Left lung (tissue), 10 donors: ENCODE data around the gene PNPLA7. TPM values are rescaled to one million over a fixed set of nuclear protein-coding genes. Genes with fewer than 3 reads are reported as not detected.

Source experiments
- ATAC-seq: fragments of 200-7000 bp; cut with Tn5 transposase; one replicate; pipeline ENCODE4 v1.9.1; 2020; ENCODE audit warnings: moderate library complexity
- DNase-seq, 4 donors: peaks; one replicate each; pipeline ENCODE4 v3.0.0-alpha.2; 2013 to 2020
- H3K27ac ChIP-seq, 2 donors: fragments of 200-600 bp; sonication (generic) in 1 of 2; one replicate each; pipeline versions ENCODE4 v1.5.0 to v1.8.0; 2020 to 2021
- H3K27me3 ChIP-seq, 2 donors: fragments of 200-600 bp; sonication (generic) in 1 of 2; one replicate each; pipeline versions ENCODE4 v1.5.0 to v1.8.0; 2020 to 2021
- H3K36me3 ChIP-seq, 2 donors: fragments of 200-600 bp; sonication (generic) in 1 of 2; one replicate each; pipeline versions ENCODE4 v1.5.0 to v1.8.0; 2020 to 2021
- H3K4me1 ChIP-seq, 2 donors: fragments of 200-600 bp; one replicate each; pipeline ENCODE4 v1.8.0; 2021
- H3K4me3 ChIP-seq, 2 donors: fragments of 200-600 bp; sonication (generic) in 1 of 2; one replicate each; pipeline versions ENCODE4 v1.5.0 to v1.8.0; 2020 to 2021; ENCODE audit warnings: mild to moderate bottlenecking in 1 of 2
- H3K9me3 ChIP-seq, 2 donors: fragments of 200-600 bp; sonication (generic) in 1 of 2; one replicate each; pipeline versions ENCODE4 v1.5.0 to v1.8.0; 2020 to 2021
- intact Hi-C, 2 donors: fragments of 100-400 bp; cut with DNase I; formaldehyde crosslinking; loops; one replicate each; pipeline versions ENCODE4 v1.11.2 to v1.14.2; 2022
- polyA plus RNA-seq, 6 donors: library from polyadenylated mRNA; unstranded; fragments of 120-200 nt; gene quantifications; one replicate each; pipeline ENCODE4 v1.2.1, GENCODE V29; 2013; ENCODE audit not compliant: insufficient read length in 6 of 6
- total RNA-seq, 2 donors: library from RNA; stranded (reverse); fragmentation: NEBNext Ultra II Directional; extraction: Animal tissue kit (Norgen Biotek cat#: 25700); gene quantifications; one replicate each; pipeline ENCODE4 v1.2.1, GENCODE V29; 2021
- TF ChIP-seq, protein P1 (sequence below), 2 donors: fragments of 200-600 bp; sonication (generic) in 1 of 2; IDR thresholded peaks; one replicate each; pipeline versions ENCODE4 v1.5.0 to v1.8.0; 2021; ENCODE audit warnings: antibody characterized with exemption in 2 of 2
- donor health status: DM: no; HTN: yes; CAD: no.
- donor health status: DM: no; HTN: no; CAD: no.

PNPLA7 gene
- total and polyA plus RNA-seq, 8 donors, result 2.9 to 8.9 (median 4.9) TPM

DNA sequence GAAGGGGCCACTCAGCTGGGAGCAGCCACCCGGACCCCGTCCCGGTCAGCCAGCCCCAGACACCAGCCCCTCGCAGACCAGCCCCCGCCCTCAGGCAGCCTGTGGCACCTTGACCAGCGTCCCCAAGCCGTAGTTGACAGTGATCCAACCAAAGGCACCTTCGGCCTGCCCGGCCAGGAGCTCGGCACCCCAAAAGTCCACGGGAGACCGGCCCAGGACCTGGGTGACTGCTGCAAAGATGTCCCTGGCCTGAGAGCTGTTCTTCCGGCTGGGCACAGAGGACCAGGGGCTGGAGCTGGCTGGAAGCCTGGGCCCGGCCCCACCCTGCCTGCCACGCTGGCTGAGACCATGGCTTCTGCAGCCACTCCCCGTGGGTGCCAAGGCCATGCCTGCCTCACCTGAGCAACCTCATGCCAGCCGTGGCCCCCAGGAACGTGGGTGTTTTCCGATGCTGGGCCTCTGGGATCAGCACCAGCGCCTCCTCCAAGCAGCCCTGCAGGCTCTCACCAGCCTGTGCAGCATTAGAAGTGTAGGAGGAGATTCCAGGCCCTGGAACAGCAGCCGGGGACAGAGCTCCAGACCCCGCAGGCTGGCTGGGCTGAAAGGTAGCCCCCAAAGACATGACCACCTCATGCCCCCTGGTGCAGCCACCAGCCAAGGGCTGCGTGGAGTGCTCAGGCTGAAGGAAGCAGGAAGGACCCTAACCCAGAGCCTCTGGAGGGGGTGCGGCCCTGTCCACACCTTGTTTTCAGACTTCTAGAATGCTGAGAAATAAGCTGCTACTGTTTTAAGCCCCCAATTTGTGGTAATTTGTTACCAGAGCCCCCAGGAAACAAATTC is 113.2 kb downstream of the PNPLA7 start:
- Histone ChIP-seq H3K9me3 (no peaks in the 10 kb centered on the region), H3K4me1 (peaks cover 5 to 10% of the 10 kb centered on the region in 2 donors), H3K27me3 (peaks cover 0 to 22% of the 10 kb centered on the region in 2 donors), H3K4me3 (no peak overlapping the region), H3K36me3 (no peaks in the 10 kb centered on the region), H3K27ac (no peak overlapping the region)
- no peak for ATAC-seq
- peak in 1 of 4 donors; percentile 71 for DNase-seq
- intact Hi-C loops, result no loop called here
- TF ChIP-seq, protein P1, sequence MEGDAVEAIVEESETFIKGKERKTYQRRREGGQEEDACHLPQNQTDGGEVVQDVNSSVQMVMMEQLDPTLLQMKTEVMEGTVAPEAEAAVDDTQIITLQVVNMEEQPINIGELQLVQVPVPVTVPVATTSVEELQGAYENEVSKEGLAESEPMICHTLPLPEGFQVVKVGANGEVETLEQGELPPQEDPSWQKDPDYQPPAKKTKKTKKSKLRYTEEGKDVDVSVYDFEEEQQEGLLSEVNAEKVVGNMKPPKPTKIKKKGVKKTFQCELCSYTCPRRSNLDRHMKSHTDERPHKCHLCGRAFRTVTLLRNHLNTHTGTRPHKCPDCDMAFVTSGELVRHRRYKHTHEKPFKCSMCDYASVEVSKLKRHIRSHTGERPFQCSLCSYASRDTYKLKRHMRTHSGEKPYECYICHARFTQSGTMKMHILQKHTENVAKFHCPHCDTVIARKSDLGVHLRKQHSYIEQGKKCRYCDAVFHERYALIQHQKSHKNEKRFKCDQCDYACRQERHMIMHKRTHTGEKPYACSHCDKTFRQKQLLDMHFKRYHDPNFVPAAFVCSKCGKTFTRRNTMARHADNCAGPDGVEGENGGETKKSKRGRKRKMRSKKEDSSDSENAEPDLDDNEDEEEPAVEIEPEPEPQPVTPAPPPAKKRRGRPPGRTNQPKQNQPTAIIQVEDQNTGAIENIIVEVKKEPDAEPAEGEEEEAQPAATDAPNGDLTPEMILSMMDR (IDR thresholded peaks at IDR 0.05), result no peak

GRCh38 chr9:137435980-137436760 is 114.0 kb downstream of the PNPLA7 start:
- ATAC-seq (peak; percentile 96), DNase-seq (peak in 2 of 4 donors; percentile 77 to 91)
- no peaks in the 10 kb centered on the region for H3K36me3 ChIP-seq
- H3K4me1 ChIP-seq, result peaks cover under 1 to 5% of the 10 kb centered on the region in 2 donors
- no peak overlapping the region for H3K27ac ChIP-seq
- no peak overlapping the region for H3K4me3 ChIP-seq
- H3K9me3 ChIP-seq, result no peaks in the 10 kb centered on the region
- H3K27me3 ChIP-seq, result peaks cover 0 to 14% of the 10 kb centered on the region in 2 donors
- TF ChIP-seq, protein P1 (IDR thresholded peaks at IDR 0.05), result no peak
- intact Hi-C loops, result no loop called here

GRCh38 chr9:137435381-137435891 is 114.8 kb downstream of the PNPLA7 start:
- intact Hi-C loops, result no loop called here
- peak in 1 of 4 donors; percentile 66 for DNase-seq
- H3K27ac ChIP-seq, result no peak overlapping the region
- H3K9me3 ChIP-seq, result no peaks in the 10 kb centered on the region
- peaks cover 0 to 5% of the 10 kb centered on the region in 2 donors for H3K4me1 ChIP-seq
- H3K27me3 ChIP-seq, result peaks cover 0 to 12% of the 10 kb centered on the region in 2 donors
- no peak for ATAC-seq
- TF ChIP-seq, protein P1 (IDR thresholded peaks at IDR 0.05), result no peak
- no peak overlapping the region for H3K4me3 ChIP-seq
- no peaks in the 10 kb centered on the region for H3K36me3 ChIP-seq

GRCh38 chr9:137434498-137435380 is 115.5 kb downstream of the PNPLA7 start:
- TF ChIP-seq, protein P1 (IDR thresholded peaks at IDR 0.05), result no peak
- DNase-seq, result peak in 1 of 4 donors; percentile 78
- intact Hi-C loops, result no loop called here
- ATAC-seq, result no peak
- Histone ChIP-seq H3K9me3 (no peaks in the 10 kb centered on the region), H3K4me3 (no peak overlapping the region), H3K27me3 (peaks cover 0 to 12% of the 10 kb centered on the region in 2 donors), H3K27ac (no peak overlapping the region), H3K4me1 (peaks cover 0 to 5% of the 10 kb centered on the region in 2 donors), H3K36me3 (no peaks in the 10 kb centered on the region)
